HTERT RPE-1 (cell line): Measurements from ENCODE around the gene ZFP36L2.

ENCODE experiments used
- in situ Hi-C: fragments of 300-500 bp; cut with MboI; formaldehyde crosslinking; loops from 4 replicates; pipeline ENCODE4 v1.14.3; 2020; ENCODE audit warnings: low sequenced_read_pairs

ZFP36L2 gene

GRCh38 chr2:43251171-43251731 lies 24.8 kb upstream of the ZFP36L2 start:
- in situ Hi-C loops = loop anchor here (25.0 kb wide), 1 partner anchor 414 kb away; no protein-coding TSS in a partner anchor

- in situ Hi-C loops = loop anchor here (25.0 kb wide), 1 partner anchor 413 kb away; no protein-coding TSS in a partner anchor
These were observed 23.6 kb upstream of the ZFP36L2 start for GRCh38 chr2:43250015-43250414.

GRCh38 chr2:43248621-43249020 lies 22.2 kb upstream of the ZFP36L2 start:
- in situ Hi-C loops = no loop called here

- in situ Hi-C loops = no loop called here
These were observed 20.2 kb upstream of the ZFP36L2 start for GRCh38 chr2:43246641-43247040.

- in situ Hi-C loops = no loop called here
These were observed 15.2 kb upstream of the ZFP36L2 start for GRCh38 chr2:43241558-43241957.

GRCh38 chr2:43240766-43241150 lies 14.4 kb upstream of the ZFP36L2 start:
- in situ Hi-C loops = no loop called here

GRCh38 chr2:43239981-43240765 lies 13.8 kb upstream of the ZFP36L2 start:
- in situ Hi-C loops = no loop called here

- in situ Hi-C loops = no loop called here
These were observed 12.4 kb upstream of the ZFP36L2 start for GRCh38 chr2:43238813-43239212.

- in situ Hi-C loops = no loop called here
These were observed 11.8 kb upstream of the ZFP36L2 start for GRCh38 chr2:43238176-43238575.

- in situ Hi-C loops = no loop called here
These were observed 7.1 kb upstream of the ZFP36L2 start for GRCh38 chr2:43233218-43234212.

- in situ Hi-C loops = no loop called here
These were observed 4.8 kb upstream of the ZFP36L2 start for GRCh38 chr2:43230951-43231827.

- in situ Hi-C loops = no loop called here
These were observed 4.0 kb upstream of the ZFP36L2 start for GRCh38 chr2:43230351-43230885.

- in situ Hi-C loops = no loop called here
These were observed 2.6 kb upstream of the ZFP36L2 start for GRCh38 chr2:43228756-43229659.

- in situ Hi-C loops = no loop called here
These were observed 1.9 kb upstream of the ZFP36L2 start for GRCh38 chr2:43228321-43228751.

- in situ Hi-C loops = no loop called here
These were observed 1.4 kb upstream of the ZFP36L2 start for GRCh38 chr2:43227830-43228281.

- in situ Hi-C loops = no loop called here
These were observed 786 bp upstream of the ZFP36L2 start for GRCh38 chr2:43226955-43227829.

- in situ Hi-C loops = no loop called here
These were observed 433 bp downstream of the ZFP36L2 start for GRCh38 chr2:43225788-43226557.
